Esophagus muscularis mucosa (tissue), 4 donors: ENCODE measurements around the gene SLCO6A1. TPM values are rescaled to one million over a fixed set of nuclear protein-coding genes. Genes with fewer than 3 reads are reported as not detected.

ENCODE experiments used
- DNase-seq: peaks from one replicate; pipeline ENCODE4 v3.0.0-alpha.2; 2017; ENCODE audit errors: extremely low spot score
- H3K27ac ChIP-seq, 4 donors: fragments of 200-600 bp; sonication (generic); replicated peaks in 1 of 4; 1 replicate in 3 of 4; 2 replicates in 1 of 4; pipeline ENCODE4 v1.5.1; 2016 to 2019; ENCODE audit warnings: mild to moderate bottlenecking in 1 of 4
- H3K27me3 ChIP-seq, 4 donors: fragments of 200-600 bp; sonication (generic); one replicate each; pipeline versions ENCODE4 v1.5.1 to v1.6.0; 2016 to 2019
- H3K36me3 ChIP-seq, 4 donors: fragments of 200-600 bp; sonication (generic); one replicate each; pipeline ENCODE4 v1.5.1; 2016 to 2019
- H3K4me1 ChIP-seq, 4 donors: fragments of 200-600 bp; sonication (generic); one replicate each; pipeline ENCODE4 v1.5.1; 2016 to 2019
- H3K4me3 ChIP-seq, 4 donors: fragments of 200-600 bp; sonication (generic); 1 replicate in 2 of 4; 2 replicates in 2 of 4; pipeline ENCODE4 v1.5.1; 2016 to 2019; ENCODE audit warnings: mild to moderate bottlenecking in 4 of 4, moderate library complexity in 1 of 4
- H3K9me3 ChIP-seq, 4 donors: fragments of 200-600 bp; sonication (generic); 1 replicate in 3 of 4; 2 replicates in 1 of 4; pipeline ENCODE4 v1.5.1; 2016 to 2019
- EP300 ChIP-seq: sonication (generic); formaldehyde crosslinking; IDR thresholded peaks from one replicate; pipeline ENCODE4 v1.6.1; 2017; ENCODE audit warnings: antibody characterized with exemption
- POLR2A ChIP-seq: fragments of 450-650 bp; IDR thresholded peaks from one replicate; pipeline ENCODE4 v1.6.1; 2017; ENCODE audit warnings: antibody characterized with exemption, moderate library complexity, mild to moderate bottlenecking, low read depth
- POLR2AphosphoS5 ChIP-seq, 2 donors: sonication (generic); formaldehyde crosslinking; IDR thresholded peaks; one replicate each; pipeline ENCODE4 v1.6.1; 2017; ENCODE audit warnings: antibody characterized with exemption in 2 of 2
- WGBS: methylation state at CpG from one replicate; pipeline ENCODE4 v1.1.5; 2018; 5-methylcytosine and 5-hydroxymethylcytosine counted together
- intact Hi-C: fragments of 100-400 bp; cut with DNase I; formaldehyde crosslinking; loops from one replicate; pipeline ENCODE4 v1.15.1; 2023
- total RNA-seq, 4 donors: library from RNA; depleted of rRNA; stranded (reverse); fragments of >200 nt; gene quantifications; one replicate each; pipeline versions ENCODE4 v1.1.0 to v1.2.1, GENCODE V29; 2016
- TF ChIP-seq, protein P1 (sequence below), 3 experiments: fragments of 200-600 bp in 2 of 3; fragments of 450-650 bp in 1 of 3; sonication (generic) in 2 of 3; IDR thresholded peaks; one replicate each; pipeline ENCODE4 v1.5.1; 2017 to 2019; ENCODE audit warnings: antibody characterized with exemption in 3 of 3, mild to moderate bottlenecking in 2 of 3, moderate library complexity in 1 of 3

Gene SLCO6A1
- total RNA-seq, 4 donors from 2014 or later, result not detected

DNA sequence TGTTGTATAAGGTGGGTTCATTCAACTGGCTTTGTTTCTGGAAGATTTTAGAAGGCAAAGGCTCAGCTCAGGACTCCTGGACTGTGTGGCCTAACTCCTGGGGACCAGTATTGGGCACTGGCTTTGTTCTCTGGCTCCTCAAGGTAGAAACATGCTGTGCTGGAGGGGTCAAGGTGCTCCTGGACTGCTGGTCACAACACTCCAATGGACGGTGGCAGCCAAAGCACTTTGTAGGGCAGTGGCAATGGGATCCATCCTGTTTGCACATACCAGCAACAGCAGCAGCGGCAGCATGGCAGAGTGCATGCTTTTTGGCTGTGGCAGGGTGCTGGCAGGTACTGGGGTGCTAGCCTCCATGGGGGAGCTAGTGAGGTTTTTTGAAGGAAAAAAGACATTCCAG, 65.3 kb downstream of the SLCO6A1 start:
- WGBS, result no CpG with 5 or more reads among the region's 2 CpGs

GRCh38 chr5:102421647-102422046, 77.2 kb downstream of the SLCO6A1 start:
- no peaks in the 10 kb centered on the region for H3K36me3 ChIP-seq
- WGBS, result 63% methylated on average over 1 of the region's 3 CpGs
- DNase-seq, result no peak
- no peak overlapping the region for H3K27ac ChIP-seq
- no peak overlapping the region for H3K4me3 ChIP-seq
- no peak for TF ChIP-seq EP300
- TF ChIP-seq, protein P1, sequence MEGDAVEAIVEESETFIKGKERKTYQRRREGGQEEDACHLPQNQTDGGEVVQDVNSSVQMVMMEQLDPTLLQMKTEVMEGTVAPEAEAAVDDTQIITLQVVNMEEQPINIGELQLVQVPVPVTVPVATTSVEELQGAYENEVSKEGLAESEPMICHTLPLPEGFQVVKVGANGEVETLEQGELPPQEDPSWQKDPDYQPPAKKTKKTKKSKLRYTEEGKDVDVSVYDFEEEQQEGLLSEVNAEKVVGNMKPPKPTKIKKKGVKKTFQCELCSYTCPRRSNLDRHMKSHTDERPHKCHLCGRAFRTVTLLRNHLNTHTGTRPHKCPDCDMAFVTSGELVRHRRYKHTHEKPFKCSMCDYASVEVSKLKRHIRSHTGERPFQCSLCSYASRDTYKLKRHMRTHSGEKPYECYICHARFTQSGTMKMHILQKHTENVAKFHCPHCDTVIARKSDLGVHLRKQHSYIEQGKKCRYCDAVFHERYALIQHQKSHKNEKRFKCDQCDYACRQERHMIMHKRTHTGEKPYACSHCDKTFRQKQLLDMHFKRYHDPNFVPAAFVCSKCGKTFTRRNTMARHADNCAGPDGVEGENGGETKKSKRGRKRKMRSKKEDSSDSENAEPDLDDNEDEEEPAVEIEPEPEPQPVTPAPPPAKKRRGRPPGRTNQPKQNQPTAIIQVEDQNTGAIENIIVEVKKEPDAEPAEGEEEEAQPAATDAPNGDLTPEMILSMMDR (IDR thresholded peaks at IDR 0.05), result no peak
- TF ChIP-seq POLR2AphosphoS5 (IDR thresholded peaks at IDR 0.05), result no peak
- TF ChIP-seq POLR2A, result no peak
- intact Hi-C loops, result no loop called here
- H3K9me3 ChIP-seq, result no peaks in the 10 kb centered on the region
- H3K27me3 ChIP-seq, result no peaks in the 10 kb centered on the region
- no peaks in the 10 kb centered on the region for H3K4me1 ChIP-seq

More for the DNA sequence above, 65.3 kb downstream of the SLCO6A1 start:
- intact Hi-C loops, result no loop called here
- no peak overlapping the region for H3K4me3 ChIP-seq
- no peak for DNase-seq
- H3K36me3 ChIP-seq, result no peaks in the 10 kb centered on the region
- no peak overlapping the region for H3K27ac ChIP-seq
- H3K9me3 ChIP-seq, result peaks cover 0 to 4% (median 1%) of the 10 kb centered on the region in 4 donors
- no peak for TF ChIP-seq EP300
- TF ChIP-seq, protein P1 (IDR thresholded peaks at IDR 0.05), result no peak
- TF ChIP-seq POLR2A, result no peak
- TF ChIP-seq POLR2AphosphoS5 (IDR thresholded peaks at IDR 0.05), result no peak
- H3K27me3 ChIP-seq, result no peaks in the 10 kb centered on the region
- no peaks in the 10 kb centered on the region for H3K4me1 ChIP-seq

DNA sequence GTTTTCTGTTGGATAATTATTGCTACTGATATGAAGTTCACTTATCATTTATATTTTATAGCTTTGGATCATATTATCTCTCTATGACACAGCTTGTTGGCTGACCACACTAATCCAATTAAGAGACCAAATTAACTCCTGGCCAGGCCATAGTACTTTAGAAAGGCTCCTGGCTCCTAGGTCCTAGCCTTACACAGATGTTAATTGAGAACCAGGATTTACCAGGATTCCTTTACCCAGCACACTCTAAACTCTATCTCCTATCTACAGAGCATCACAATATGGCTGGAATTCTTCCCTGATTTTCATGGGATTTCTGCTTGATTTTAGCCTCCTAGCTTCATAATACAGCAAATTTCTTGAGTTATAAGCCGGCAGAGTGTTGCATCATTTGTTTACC, 80.3 kb downstream of the SLCO6A1 start:
- Histone ChIP-seq H3K36me3 (no peaks in the 10 kb centered on the region), H3K9me3 (no peaks in the 10 kb centered on the region), H3K27me3 (no peaks in the 10 kb centered on the region), H3K4me1 (no peaks in the 10 kb centered on the region), H3K4me3 (no peak overlapping the region), H3K27ac (no peak overlapping the region)
- 70% methylated on average over 1 of the region's 1 CpG for WGBS
- DNase-seq, result no peak
- TF ChIP-seq POLR2A (no peak), POLR2AphosphoS5 (IDR thresholded peaks at IDR 0.05) (no peak), EP300 (no peak)
- TF ChIP-seq, protein P1 (IDR thresholded peaks at IDR 0.05), result no peak
- intact Hi-C loops, result no loop called here

GRCh38 chr5:102414448-102414847, 84.4 kb downstream of the SLCO6A1 start:
- no peak for DNase-seq
- WGBS, result 90% methylated on average over 6 of the region's 6 CpGs
- no peaks in the 10 kb centered on the region for H3K4me1 ChIP-seq
- H3K9me3 ChIP-seq, result no peaks in the 10 kb centered on the region
- TF ChIP-seq POLR2AphosphoS5 (IDR thresholded peaks at IDR 0.05) (no peak), EP300 (no peak), POLR2A (no peak)
- TF ChIP-seq, protein P1 (IDR thresholded peaks at IDR 0.05), result no peak
- no peak overlapping the region for H3K4me3 ChIP-seq
- H3K27ac ChIP-seq, result no peak overlapping the region
- no peaks in the 10 kb centered on the region for H3K27me3 ChIP-seq
- intact Hi-C loops, result no loop called here
- H3K36me3 ChIP-seq, result no peaks in the 10 kb centered on the region

DNA sequence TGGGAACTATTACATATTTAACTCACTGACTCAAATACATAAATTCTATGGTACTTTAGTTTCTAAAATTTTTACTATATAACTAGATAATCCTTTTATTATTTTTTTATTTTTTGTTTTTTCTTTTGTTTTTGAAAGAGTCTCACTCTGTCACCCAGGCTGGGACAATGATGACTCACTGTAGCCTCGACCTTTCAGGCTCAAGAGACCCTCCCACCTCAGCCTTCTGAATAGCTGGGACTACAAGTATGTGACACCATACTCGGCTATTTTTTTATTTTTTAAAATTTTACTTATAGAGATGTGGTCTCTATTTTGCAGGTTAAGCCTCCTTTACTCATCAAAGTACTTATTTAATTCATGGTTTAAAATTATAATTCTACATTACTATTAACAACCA, 110.6 kb downstream of the SLCO6A1 start:
- no peak overlapping the region for H3K4me3 ChIP-seq
- no peak for DNase-seq
- TF ChIP-seq EP300 (no peak), POLR2A (no peak), POLR2AphosphoS5 (IDR thresholded peaks at IDR 0.05) (no peak)
- TF ChIP-seq, protein P1 (IDR thresholded peaks at IDR 0.05), result no peak
- H3K4me1 ChIP-seq, result no peaks in the 10 kb centered on the region
- H3K9me3 ChIP-seq, result peaks cover 0 to 13% (median 5%) of the 10 kb centered on the region in 4 donors
- 59% methylated on average over 2 of the region's 2 CpGs for WGBS
- H3K27me3 ChIP-seq, result no peaks in the 10 kb centered on the region
- no peak overlapping the region for H3K27ac ChIP-seq
- no peaks in the 10 kb centered on the region for H3K36me3 ChIP-seq
- intact Hi-C loops, result no loop called here
